ENCODE measurements around the gene ARL17A. TPM values are rescaled to one million over a fixed set of nuclear protein-coding genes. Genes with fewer than 3 reads are reported as not detected.
"Not testable (repeated sequence)": the region's sequence is repeated elsewhere in the genome, so short reads cannot be mapped to it uniquely, and the experiment has no call there.

The ARL17A gene
- total and polyA plus RNA-seq, 7 donors, result under 0.01 to 16.8 (median 10.7) TPM

GRCh38 chr17:46499437-46500139, 79.9 kb downstream of the ARL17A start:
- H3K36me3 ChIP-seq; H3K27ac ChIP-seq; H3K4me3 ChIP-seq; intact Hi-C loops (cut with DNase I); H3K27me3 ChIP-seq; H3K9me3 ChIP-seq; H3K4me1 ChIP-seq; DNase-seq: not testable (repeated sequence)
- no CpG with 5 or more reads among the region's 6 CpGs for WGBS, 2 donors

GRCh38 chr17:46492021-46492420, 87.5 kb downstream of the ARL17A start:
- H3K4me1 ChIP-seq; H3K4me3 ChIP-seq; DNase-seq; H3K27ac ChIP-seq; H3K36me3 ChIP-seq; H3K27me3 ChIP-seq; H3K9me3 ChIP-seq; intact Hi-C loops (cut with DNase I): not testable (repeated sequence)
- 96 to 97% methylated on average over 11 of the region's 16 CpGs for WGBS, 2 donors

- DNase-seq; H3K27ac ChIP-seq; H3K27me3 ChIP-seq; H3K9me3 ChIP-seq; H3K36me3 ChIP-seq; H3K4me3 ChIP-seq; intact Hi-C loops (cut with DNase I); H3K4me1 ChIP-seq: not testable (repeated sequence)
- WGBS, 2 donors, result no CpG with 5 or more reads among the region's 2 CpGs
Observed at GRCh38 chr17:46481310-46481709, 98.2 kb downstream of the ARL17A start.

GRCh38 chr17:46478823-46479222, 100.7 kb downstream of the ARL17A start:
- H3K36me3 ChIP-seq; H3K27ac ChIP-seq; H3K27me3 ChIP-seq; H3K4me1 ChIP-seq; intact Hi-C loops (cut with DNase I); DNase-seq; H3K4me3 ChIP-seq; H3K9me3 ChIP-seq: not testable (repeated sequence)
- WGBS, 2 donors, result no CpG with 5 or more reads among the region's 3 CpGs

- H3K9me3 ChIP-seq; H3K36me3 ChIP-seq; H3K27me3 ChIP-seq; intact Hi-C loops (cut with DNase I); H3K27ac ChIP-seq; H3K4me3 ChIP-seq; DNase-seq; H3K4me1 ChIP-seq: not testable (repeated sequence)
- WGBS, 2 donors, result 41 to 91% methylated on average over 1 of the region's 2 CpGs
Observed at GRCh38 chr17:46475583-46475982, 103.9 kb downstream of the ARL17A start.

GRCh38 chr17:46474489-46474888, 105.0 kb downstream of the ARL17A start:
- H3K9me3 ChIP-seq; H3K27me3 ChIP-seq; H3K27ac ChIP-seq; H3K4me1 ChIP-seq; intact Hi-C loops (cut with DNase I); DNase-seq; H3K4me3 ChIP-seq; H3K36me3 ChIP-seq: not testable (repeated sequence)
- WGBS, 2 donors, result 67 to 83% methylated on average over 1 of the region's 3 CpGs

GRCh38 chr17:46467618-46468017, 111.9 kb downstream of the ARL17A start:
- H3K9me3 ChIP-seq; H3K36me3 ChIP-seq; intact Hi-C loops (cut with DNase I); DNase-seq; H3K27ac ChIP-seq; H3K4me3 ChIP-seq; H3K4me1 ChIP-seq; H3K27me3 ChIP-seq: not testable (repeated sequence)
- 91% methylated on average over 4 of the region's 5 CpGs; no CpG with 5 or more reads in 1 of the 2 donors for WGBS, 2 donors

Small RNA genes within 50 kb of the gene (small RNA-seq; reads per million reads assigned to genes)
- gene RN7SL199P, result 0 reads per million in 3 donors

Other genes starting within 250 kb of the ARL17A start
- gene ARL17B, start 217.9 kb downstream of the ARL17A start, total RNA-seq, result 10 to 100 TPM; 11.2 to 29.6 (median 19.1) TPM
- gene ARL17B, start 217.9 kb downstream of the ARL17A start, polyA plus RNA-seq, result 1 to 10 TPM; 6.0 to 8.8 (median 6.0) TPM
- gene LRRC37A2, start 67.2 kb downstream of the ARL17A start, total RNA-seq, result 10 to 100 TPM in 2 of 4 donors, 1 to 10 TPM in 2; 7.3 to 15.8 (median 9.7) TPM
- 1 to 10 TPM; 1.8 to 6.6 (median 2.3) TPM for gene LRRC37A2, start 67.2 kb downstream of the ARL17A start, polyA plus RNA-seq
- gene NSF, start 11.0 kb upstream of the ARL17A start, total RNA-seq, result 10 to 100 TPM; 15.0 to 34.2 (median 28.3) TPM
- 10 to 100 TPM; 25.2 to 41.8 (median 30.0) TPM for gene NSF, start 11.0 kb upstream of the ARL17A start, polyA plus RNA-seq
- gene WNT3, start 239.0 kb upstream of the ARL17A start, total RNA-seq, result under 1 TPM in 3 of 4 donors, not detected in 1; 0.49 to 0.71 (median 0.54) TPM
- gene WNT3, start 239.0 kb upstream of the ARL17A start, polyA plus RNA-seq, result under 1 TPM; under 0.01 to 0.57 (median 0.23) TPM

Data from sigmoid colon (tissue), 7 donors.